ENCODE results near the gene SYT3.

DNA sequence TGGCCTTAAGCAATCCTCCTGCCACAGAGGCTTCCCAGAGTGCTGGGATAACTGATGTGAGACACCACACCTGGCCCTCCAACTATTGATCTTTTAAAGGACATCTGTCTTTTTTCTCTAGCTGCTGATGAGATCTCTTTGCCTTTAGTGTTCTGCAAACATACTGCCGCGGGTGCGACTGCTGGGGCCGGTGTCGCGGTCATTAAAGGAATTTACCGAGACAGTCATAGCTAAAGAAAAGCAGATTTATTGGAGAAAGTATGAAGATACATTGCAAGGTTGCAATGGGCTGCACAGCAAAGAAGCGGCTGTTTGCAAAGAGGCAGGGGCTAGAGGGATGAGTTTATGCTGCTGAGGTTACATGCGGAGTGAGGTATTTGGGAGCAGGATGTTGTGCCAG lies 40.3 kb downstream of the SYT3 start:
- TF ChIP-seq ZNF292 (tag by site-specific recombination; IDR thresholded peaks at IDR 0.05; ENCODE audit: borderline replicate concordance, low read depth) = no peak
- TF ChIP-seq ZNF596 (tag by site-specific recombination; IDR thresholded peaks at IDR 0.05) = no peak
- TF ChIP-seq MEIS1 (CRISPR knock-in tag; IDR thresholded peaks at IDR 0.05; ENCODE audit: borderline replicate concordance) = no peak
- TF ChIP-seq, protein P1, sequence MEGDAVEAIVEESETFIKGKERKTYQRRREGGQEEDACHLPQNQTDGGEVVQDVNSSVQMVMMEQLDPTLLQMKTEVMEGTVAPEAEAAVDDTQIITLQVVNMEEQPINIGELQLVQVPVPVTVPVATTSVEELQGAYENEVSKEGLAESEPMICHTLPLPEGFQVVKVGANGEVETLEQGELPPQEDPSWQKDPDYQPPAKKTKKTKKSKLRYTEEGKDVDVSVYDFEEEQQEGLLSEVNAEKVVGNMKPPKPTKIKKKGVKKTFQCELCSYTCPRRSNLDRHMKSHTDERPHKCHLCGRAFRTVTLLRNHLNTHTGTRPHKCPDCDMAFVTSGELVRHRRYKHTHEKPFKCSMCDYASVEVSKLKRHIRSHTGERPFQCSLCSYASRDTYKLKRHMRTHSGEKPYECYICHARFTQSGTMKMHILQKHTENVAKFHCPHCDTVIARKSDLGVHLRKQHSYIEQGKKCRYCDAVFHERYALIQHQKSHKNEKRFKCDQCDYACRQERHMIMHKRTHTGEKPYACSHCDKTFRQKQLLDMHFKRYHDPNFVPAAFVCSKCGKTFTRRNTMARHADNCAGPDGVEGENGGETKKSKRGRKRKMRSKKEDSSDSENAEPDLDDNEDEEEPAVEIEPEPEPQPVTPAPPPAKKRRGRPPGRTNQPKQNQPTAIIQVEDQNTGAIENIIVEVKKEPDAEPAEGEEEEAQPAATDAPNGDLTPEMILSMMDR (tag by site-specific recombination; IDR thresholded peaks at IDR 0.05) = no peak
- TF ChIP-seq, protein P2, sequence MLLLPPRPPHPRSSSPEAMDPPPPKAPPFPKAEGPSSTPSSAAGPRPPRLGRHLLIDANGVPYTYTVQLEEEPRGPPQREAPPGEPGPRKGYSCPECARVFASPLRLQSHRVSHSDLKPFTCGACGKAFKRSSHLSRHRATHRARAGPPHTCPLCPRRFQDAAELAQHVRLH (tag by site-specific recombination; IDR thresholded peaks at IDR 0.05) = no peak
- TF ChIP-seq ZNF274 (IDR thresholded peaks at IDR 0.05; ENCODE audit: low read length) = no peak
- TF ChIP-seq ZNF274 (tag by site-specific recombination; IDR thresholded peaks at IDR 0.05; ENCODE audit: borderline replicate concordance) = no peak
- TF ChIP-seq ZNF16 (tag by site-specific recombination; IDR thresholded peaks at IDR 0.05; ENCODE audit: low read depth) = no peak
- TF ChIP-seq KLF16 (tag by site-specific recombination; IDR thresholded peaks at IDR 0.05) = no peak
- no peak for TF ChIP-seq ZXDB (tag by site-specific recombination; IDR thresholded peaks at IDR 0.05)
- TF ChIP-seq, protein P3, sequence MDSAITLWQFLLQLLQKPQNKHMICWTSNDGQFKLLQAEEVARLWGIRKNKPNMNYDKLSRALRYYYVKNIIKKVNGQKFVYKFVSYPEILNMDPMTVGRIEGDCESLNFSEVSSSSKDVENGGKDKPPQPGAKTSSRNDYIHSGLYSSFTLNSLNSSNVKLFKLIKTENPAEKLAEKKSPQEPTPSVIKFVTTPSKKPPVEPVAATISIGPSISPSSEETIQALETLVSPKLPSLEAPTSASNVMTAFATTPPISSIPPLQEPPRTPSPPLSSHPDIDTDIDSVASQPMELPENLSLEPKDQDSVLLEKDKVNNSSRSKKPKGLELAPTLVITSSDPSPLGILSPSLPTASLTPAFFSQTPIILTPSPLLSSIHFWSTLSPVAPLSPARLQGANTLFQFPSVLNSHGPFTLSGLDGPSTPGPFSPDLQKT (IDR thresholded peaks at IDR 0.05; ENCODE audit: borderline replicate concordance, low read depth, low read length) = no peak
- no peak for TF ChIP-seq GLI2 (tag by site-specific recombination; IDR thresholded peaks at IDR 0.05; ENCODE audit: borderline replicate concordance, low read depth)

Measured in HEK293 (cell line).